ENCODE results near the gene FETUB.
"Not testable (repeated sequence)": the region's sequence is repeated elsewhere in the genome, so short reads cannot be mapped to it uniquely, and the experiment has no call there.

FETUB gene

GRCh38 chr3:186613637-186614265 is 26.4 kb upstream of the FETUB start:
- no peak for DNase-seq (ENCODE audit: low read depth, low spot score)

DNA sequence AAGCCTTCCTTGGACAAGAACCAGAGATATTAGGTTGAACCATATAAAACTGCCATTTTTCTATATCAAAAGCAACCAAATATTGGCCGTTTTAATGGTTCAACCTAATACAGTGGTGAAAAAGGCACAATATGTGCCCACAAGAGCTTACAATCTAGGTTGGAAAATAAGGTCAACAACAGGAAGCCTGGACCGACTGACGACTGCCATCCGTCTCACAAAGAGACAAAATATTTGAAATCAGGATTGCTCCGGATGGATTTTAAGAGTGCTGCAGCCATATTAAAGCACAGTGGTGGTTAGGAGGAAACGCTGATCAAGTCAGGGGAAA is 26.0 kb upstream of the FETUB start:
- DNase-seq (ENCODE audit: low read depth, low spot score), result no peak

DNA sequence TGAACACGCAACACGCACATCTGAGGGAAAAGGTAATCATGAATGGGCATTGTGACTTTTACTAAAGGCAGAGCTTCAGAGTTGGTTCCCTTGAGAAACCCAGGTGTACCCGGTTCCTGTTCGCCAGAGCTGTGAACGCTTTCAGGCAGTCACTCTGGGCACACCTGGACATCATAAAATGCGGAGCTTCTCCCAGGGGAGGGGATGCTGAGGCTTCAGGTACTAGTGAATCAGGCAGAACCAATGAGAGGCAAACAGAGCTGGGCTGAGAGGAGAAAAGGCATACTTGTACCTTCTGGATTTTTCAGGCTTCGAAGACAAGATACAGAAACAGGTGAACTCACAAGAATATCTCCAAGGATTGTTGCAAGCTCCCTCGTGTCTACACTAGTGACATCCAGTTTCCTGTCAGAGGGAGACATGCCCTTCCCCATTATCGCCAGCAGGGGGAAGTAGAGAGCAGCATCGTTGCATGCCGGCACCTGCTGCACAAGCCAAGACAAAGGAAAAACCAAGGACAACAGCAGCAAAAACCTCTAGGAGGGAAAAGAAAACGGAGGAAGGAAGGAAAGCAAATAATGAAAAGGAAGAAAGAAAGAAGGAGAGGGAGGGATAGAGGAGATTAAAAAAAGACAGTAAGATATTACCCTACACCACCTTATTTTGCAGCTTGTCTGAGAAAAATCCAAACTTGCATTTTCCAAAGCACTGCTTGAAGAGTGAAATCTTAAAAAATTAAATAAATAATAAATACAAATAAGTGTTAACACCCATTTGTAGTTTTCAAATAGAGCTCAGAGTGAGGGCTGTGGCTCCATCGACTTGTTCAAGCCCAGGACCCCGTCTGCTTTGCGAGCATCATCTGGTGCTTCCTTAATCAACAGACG is 25.4 kb upstream of the FETUB start:
- peak; percentile 39 for DNase-seq (ENCODE audit: low read depth, low spot score)

- no peak for DNase-seq (ENCODE audit: low read depth, low spot score)
Observed at GRCh38 chr3:186616299-186616617, 23.9 kb upstream of the FETUB start.

DNA sequence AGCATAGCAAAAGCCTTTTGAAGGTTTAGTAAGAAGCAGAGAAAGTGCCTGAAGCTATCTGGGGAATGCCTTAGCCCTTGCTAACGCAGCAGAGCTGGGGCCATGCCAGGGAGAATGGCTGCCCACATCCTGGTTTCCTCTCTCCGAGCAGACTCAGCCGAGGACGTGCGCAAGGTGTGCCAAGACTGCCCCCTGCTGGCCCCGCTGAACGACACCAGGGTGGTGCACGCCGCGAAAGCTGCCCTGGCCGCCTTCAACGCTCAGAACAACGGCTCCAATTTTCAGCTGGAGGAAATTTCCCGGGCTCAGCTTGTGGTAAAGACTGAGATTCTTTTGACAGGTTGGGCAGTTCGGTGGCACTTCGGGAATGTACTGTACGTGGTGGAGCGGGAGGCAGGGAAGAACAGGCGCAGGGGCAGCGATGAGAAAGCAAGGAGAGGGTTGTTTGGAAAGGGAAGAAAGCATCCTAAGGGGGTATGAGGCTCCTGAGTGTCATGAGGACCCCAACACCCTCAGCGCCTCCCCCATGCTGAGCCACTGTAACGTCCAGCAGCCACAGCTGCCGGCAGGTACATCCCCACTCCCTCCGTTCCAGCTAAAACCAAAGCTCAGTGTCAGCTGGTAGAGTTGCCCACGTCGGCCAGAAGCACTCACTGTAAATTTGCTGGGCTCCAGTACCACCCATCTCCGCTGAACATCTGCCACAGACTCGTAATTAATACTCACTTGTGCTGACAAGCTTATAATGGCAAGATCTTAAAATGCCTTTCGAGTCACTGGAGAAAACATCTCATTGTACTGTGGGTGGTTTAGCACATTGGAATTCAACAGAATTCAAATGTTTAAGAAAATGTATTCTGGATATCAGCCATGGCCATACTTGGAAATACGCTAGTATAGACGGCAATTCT is 22.9 kb upstream of the FETUB start:
- DNase-seq (ENCODE audit: low read depth, low spot score), result peak; percentile 28

GRCh38 chr3:186618318-186618938 is 21.8 kb upstream of the FETUB start:
- no peak for DNase-seq (ENCODE audit: low read depth, low spot score)

GRCh38 chr3:186619787-186620212 is 20.4 kb upstream of the FETUB start:
- no peak for DNase-seq (ENCODE audit: low read depth, low spot score)

DNA sequence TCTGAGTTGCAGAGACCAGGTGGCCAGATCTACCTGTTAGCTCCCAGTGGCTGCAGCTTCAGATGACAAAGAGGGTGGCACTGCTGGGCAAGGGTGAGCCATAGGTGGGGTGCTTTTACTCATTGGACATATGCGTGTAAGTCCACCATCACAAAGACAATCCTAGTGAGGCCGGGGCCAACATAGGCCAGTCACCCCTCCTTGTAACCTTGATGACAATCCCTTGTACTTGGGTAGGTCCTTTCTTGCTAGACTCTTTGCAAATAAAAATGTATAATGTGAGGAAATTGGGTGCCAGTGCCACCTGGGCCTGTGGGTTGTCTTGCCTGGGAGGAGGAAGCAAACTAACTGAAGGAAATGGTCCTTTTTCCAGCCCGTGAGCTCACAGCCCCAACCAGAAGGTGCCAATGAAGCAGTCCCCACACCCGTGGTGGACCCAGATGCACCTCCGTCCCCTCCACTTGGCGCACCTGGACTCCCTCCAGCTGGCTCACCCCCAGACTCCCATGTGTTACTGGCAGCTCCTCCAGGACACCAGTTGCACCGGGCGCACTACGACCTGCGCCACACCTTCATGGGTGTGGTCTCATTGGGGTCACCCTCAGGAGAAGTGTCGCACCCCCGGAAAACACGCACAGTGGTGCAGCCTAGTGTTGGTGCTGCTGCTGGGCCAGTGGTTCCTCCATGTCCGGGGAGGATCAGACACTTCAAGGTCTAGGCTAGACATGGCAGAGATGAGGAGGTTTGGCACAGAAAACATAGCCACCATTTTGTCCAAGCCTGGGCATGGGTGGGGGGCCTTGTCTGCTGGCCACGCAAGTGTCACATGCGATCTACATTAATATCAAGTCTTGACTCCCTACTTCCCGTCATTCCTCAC is 19.7 kb upstream of the FETUB start:
- no peak for DNase-seq (ENCODE audit: low read depth, low spot score)

DNA sequence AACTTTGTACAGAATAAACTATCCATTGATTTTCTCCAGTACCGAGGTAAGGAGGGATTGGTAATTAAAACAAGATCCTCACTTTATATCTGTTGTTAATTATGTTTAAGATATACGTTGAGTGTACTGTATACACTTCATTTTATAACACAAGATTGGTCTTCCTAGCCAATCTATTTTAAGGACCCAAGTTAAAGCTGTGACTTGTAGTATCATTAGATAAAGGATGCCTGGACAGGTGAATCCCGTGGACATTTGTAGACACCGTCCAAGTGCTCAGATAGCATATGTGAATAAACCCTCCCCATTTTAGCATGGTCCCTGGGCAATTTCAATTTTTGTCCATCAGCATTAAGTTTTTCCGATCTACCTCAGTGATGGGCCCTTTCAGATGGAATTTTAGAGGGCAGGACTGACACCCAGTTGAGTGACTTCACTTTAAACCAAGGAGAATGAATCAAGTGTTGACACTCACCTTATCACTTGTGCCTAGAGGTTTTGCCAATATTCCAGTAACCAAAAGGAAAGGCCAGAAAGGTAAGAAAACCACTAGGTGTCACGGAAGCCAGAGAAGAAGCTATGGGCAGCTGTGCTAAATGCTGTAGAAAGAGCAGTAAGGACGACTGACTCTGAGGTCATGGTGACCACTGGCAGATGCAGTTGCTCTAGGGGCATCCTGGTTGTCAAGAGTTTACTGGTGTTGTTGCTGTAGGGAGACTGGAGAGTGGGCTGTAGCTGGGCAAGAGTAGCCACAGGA is 18.1 kb upstream of the FETUB start:
- DNase-seq (ENCODE audit: low read depth, low spot score), result no peak

DNA sequence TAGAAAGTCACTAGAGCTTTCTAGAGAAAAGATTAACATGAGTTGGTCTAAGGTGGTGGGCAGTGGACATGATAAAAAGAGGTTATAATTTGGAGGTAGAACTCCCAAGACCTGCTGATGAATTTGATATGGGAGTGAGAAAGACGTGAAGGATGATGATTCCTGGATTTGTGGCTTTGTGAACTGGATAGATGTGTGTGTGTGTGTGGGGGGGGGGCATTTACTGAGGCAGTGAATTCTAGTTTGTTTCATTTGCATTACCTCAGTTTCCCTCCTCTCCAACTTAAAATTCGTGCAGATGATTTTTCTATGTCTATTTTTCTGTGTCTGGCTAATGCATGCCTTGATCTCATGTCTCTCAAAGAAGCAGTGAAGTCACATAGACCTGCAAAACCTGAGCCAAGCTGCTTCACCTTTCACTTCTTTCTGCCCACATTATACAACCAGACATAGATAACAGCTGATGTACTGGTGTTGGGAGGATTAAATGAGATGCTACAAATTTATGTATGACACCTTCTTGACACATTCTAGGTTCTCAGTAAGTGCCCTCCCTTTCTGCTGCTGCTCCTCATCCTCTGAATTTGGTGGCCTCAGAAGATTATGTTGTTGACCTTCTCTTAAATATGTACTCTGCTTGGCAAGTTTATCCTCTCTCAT is 17.4 kb upstream of the FETUB start:
- no peak for DNase-seq (ENCODE audit: low read depth, low spot score)

DNA sequence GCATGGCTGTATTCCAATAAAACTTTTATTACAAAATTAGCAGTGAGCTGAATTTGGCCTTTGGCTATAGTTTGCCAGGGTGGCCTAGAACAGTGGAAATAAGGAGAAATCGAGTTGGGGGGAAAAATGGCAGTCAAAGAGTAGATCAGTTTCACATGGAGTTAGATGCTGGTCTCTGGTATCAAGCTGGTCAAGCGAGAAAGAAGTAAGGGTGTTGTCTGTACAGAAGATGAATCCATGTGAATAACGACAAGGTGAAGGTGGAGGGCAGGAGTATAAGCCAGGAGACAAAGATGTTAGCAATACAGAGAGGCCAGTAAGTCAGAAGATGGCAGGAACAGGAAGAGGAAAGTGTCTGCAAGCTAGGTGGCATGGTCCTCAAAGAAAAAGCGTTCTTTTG is 15.6 kb upstream of the FETUB start:
- no peak for DNase-seq (ENCODE audit: low read depth, low spot score)

DNA sequence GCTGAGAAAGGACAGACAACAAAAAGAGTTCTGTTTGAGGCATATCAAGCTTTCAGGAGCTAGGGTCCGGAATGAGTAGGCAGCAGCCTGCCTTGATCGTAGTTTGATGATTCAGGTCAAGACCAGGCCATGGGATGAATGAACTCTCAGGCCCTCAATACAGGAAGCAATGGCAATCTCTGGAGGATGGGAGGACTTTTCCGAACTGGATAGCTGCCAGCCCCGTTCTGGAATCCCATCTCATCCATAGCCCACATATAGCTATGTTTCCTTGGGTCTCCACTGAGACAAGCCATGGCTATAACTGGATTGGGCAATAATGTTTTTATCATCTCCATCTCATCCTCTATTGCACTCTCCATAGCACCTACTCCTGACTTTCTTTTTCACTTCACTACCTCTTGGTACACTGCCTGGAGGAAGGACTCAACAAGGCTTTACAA is 14.6 kb upstream of the FETUB start:
- DNase-seq (ENCODE audit: low read depth, low spot score), result no peak

- DNase-seq (ENCODE audit: low read depth, low spot score), result no peak
Observed at GRCh38 chr3:186626254-186626847, 13.8 kb upstream of the FETUB start.

GRCh38 chr3:186627852-186628414 is 12.3 kb upstream of the FETUB start:
- no peak for DNase-seq (ENCODE audit: low read depth, low spot score)

- no peak for DNase-seq (ENCODE audit: low read depth, low spot score)
Observed at GRCh38 chr3:186628756-186629155, 11.4 kb upstream of the FETUB start.

DNA sequence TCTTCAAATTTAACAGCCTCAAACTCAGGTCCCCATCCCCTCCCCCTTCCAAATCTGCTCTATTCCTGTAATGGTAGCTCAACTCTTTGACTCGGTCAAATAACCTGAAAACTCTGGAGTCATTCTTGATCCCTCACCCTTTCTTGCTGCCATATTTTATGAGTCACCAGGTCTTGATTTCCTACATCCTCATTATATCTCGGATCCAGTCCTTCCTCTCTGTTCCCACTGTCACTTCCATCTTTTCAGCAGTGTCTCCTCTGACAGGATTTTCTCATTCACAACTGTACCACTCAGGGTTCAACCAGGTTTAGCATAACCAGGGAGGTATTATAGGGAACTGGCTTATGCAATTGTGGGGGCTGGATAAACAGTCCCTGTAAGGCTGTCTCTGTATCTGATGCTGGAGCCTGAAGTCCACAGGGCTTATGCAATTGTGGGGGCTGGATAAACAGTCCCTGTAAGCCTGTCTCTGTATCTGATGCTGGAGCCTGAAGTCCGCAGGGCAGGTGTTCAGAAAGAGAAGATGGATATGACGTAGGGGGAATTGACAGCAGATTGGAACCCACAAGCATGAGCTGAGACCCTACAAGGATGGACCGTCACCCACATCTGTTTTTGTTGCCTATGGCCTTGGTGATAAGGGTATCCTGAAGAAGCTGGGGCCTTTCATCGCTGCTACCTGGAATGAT is 9.1 kb upstream of the FETUB start:
- DNase-seq (ENCODE audit: low read depth, low spot score), result no peak

GRCh38 chr3:186633481-186633880 is 6.7 kb upstream of the FETUB start:
- DNase-seq (ENCODE audit: low read depth, low spot score), result no peak

- not testable (repeated sequence) for DNase-seq (ENCODE audit: low read depth, low spot score)
Observed at GRCh38 chr3:186634207-186634606, 6.0 kb upstream of the FETUB start.
